Thyroid gland (tissue), 4 donors: ENCODE data around the gene CCSER1.

Source experiments
- CTCF ChIP-seq, 6 experiments: fragments of 200-600 bp in 3 of 6; fragments of 450-650 bp in 3 of 6; sonication (generic) in 3 of 6; IDR thresholded peaks; one replicate each; pipeline ENCODE4 v1.5.1; 2016 to 2019; ENCODE audit warnings: antibody characterized with exemption in 6 of 6, mild to moderate bottlenecking in 2 of 6, inconsistent platforms in 1 of 6, moderate library complexity in 1 of 6
- POLR2A ChIP-seq, 2 donors: fragments of 450-650 bp; IDR thresholded peaks; one replicate each; pipeline ENCODE4 v1.6.1; 2017; ENCODE audit warnings: antibody characterized with exemption in 2 of 2, mild to moderate bottlenecking in 2 of 2, moderate library complexity in 1 of 2

DNA sequence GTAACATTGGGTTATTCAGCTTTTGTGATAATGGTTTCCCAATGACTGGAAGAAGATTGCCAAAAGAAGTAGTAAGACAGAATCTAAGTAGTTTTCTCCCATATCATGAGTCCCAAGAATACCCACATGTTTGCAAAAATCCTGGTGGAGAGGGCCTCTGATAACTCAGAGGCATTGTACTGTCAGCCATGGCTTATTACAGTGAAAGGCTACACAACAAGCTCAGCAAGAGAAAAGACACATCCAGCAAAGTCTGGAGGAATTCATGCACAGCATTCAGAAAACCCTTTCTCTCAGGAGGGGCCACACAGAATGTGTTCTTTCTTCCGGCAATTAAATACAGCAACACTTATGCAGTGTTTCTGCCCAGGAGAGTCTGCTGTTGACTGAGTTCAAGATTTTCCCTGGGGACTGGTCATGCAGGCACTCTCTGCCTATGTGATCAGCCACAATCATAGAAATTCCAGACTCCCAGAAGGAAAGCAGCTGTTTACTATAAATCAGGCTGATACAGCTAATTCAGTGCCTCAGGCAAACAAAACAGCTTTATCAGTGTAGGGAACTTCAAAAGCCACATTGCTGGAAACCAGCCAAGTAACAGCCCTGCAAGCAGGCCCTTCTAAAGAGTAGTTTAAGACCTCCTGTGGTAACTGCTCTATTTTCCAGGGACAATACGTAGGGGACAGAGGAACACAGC is 937.1 kb downstream of the CCSER1 start:
- TF ChIP-seq POLR2A (IDR thresholded peaks at IDR 0.05) (no peak), CTCF (IDR thresholded peaks at IDR 0.05) (no peak)
